Germinal center (tissue), 1 donor: ENCODE results near the gene C8G.
A peak's percentile ranks its signal among the peaks of the same experiment; 100 is the strongest.

Experiments
- DNase-seq: peaks from one replicate; pipeline ENCODE4 v3.0.0; 2012; ENCODE audit warnings: mixed read lengths, low spot score

C8G gene

GRCh38 chr9:136982232-136983051 is 37.4 kb downstream of the C8G start, which contains the start of gene LCNL1:
TSS of gene LCNL1 (plus strand) at chr9:136982993. CDS start at chr9:136983587, 594 bp downstream.
- DNase-seq = no peak

GRCh38 chr9:136983167-136983566 is 38.1 kb downstream of the C8G start:
- no peak for DNase-seq

GRCh38 chr9:136983656-136984314 is 38.7 kb downstream of the C8G start:
- no peak for DNase-seq

GRCh38 chr9:136984464-136985026 is 39.5 kb downstream of the C8G start:
- DNase-seq = no peak

GRCh38 chr9:136985027-136985602 is 40.1 kb downstream of the C8G start:
- DNase-seq = no peak

- no peak for DNase-seq
These were observed 40.8 kb downstream of the C8G start for GRCh38 chr9:136985853-136986252.

- no peak for DNase-seq
These were observed 43.8 kb downstream of the C8G start for GRCh38 chr9:136988872-136989271.

GRCh38 chr9:136990242-136990911 is 45.3 kb downstream of the C8G start:
- no peak for DNase-seq

GRCh38 chr9:136991993-136992818 is 47.2 kb downstream of the C8G start, which contains the start of gene PAXX:
TSS of gene PAXX (plus strand) at chr9:136992422. CDS start at chr9:136992444, 22 bp downstream.
- peak; percentile 98 for DNase-seq

GRCh38 chr9:136992819-136993369 is 47.9 kb downstream of the C8G start:
- DNase-seq = no peak

- no peak for DNase-seq
These were observed 49.3 kb downstream of the C8G start for GRCh38 chr9:136994180-136994887.

- no peak for DNase-seq
These were observed 49.8 kb downstream of the C8G start for GRCh38 chr9:136994888-136995230.

GRCh38 chr9:136995362-136995761 is 50.3 kb downstream of the C8G start:
- no peak for DNase-seq

- no peak for DNase-seq
These were observed 50.8 kb downstream of the C8G start for GRCh38 chr9:136995772-136996311.
